ENCODE data around the gene RPS6KA2.
A peak's percentile ranks its signal among the peaks of the same experiment; 100 is the strongest.

The RPS6KA2 gene

DNA sequence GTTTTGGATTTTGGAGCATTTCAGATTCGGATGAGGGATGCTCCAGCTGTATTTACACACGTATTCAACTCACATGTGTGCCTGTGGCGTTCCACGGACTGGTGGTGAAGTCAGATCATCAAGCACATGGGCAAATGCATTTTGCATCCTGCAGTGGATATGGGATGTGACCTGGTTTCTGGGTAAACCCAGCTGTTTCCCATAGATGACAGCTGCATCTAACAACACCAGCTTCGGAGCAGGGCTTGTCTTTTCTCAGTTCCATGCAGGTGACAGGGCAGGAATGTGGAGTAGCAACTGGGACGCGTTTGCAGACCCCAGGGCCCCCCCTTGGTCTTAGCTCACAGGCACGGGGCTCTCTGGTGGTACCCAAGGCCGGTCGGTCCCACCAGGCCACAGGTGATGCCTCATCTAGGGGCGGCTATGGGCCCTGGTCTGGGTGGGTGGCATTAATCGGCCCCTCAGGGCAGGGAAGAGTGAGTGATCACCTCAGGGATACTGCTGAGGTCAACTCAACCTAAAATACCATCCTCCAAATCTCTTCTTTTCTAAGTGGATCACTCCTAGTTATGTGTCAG, 123.8 kb downstream of the RPS6KA2 start:
- no peak for DNase-seq (ENCODE audit: low read depth)

- no peak for DNase-seq (ENCODE audit: low read depth)
These were observed 124.6 kb downstream of the RPS6KA2 start for GRCh38 chr6:166502453-166502852.

GRCh38 chr6:166501246-166501645, 125.8 kb downstream of the RPS6KA2 start:
- no peak for DNase-seq (ENCODE audit: low read depth)

DNA sequence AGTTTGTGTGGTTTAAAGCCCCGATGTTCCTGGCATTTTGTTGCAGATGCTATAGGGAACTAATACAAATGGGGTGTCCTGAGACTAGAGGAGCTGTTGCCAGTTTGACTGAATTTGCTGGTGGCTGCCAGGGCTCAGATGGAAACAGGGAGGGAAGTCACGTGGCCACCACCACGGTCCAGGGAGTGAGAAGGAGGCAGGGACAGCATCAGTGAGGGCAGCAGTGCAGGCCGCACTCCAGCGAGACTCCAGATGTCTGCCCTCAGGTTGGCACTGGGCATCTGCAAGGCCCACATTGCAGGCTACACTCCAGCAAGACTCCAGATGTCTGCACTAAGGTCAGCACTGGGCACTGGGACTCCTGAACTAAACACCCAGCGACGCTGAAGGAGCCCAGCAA, 126.8 kb downstream of the RPS6KA2 start:
- DNase-seq (ENCODE audit: low read depth) = no peak

- no peak for DNase-seq (ENCODE audit: low read depth)
These were observed 127.5 kb downstream of the RPS6KA2 start for GRCh38 chr6:166499350-166500163.

DNA sequence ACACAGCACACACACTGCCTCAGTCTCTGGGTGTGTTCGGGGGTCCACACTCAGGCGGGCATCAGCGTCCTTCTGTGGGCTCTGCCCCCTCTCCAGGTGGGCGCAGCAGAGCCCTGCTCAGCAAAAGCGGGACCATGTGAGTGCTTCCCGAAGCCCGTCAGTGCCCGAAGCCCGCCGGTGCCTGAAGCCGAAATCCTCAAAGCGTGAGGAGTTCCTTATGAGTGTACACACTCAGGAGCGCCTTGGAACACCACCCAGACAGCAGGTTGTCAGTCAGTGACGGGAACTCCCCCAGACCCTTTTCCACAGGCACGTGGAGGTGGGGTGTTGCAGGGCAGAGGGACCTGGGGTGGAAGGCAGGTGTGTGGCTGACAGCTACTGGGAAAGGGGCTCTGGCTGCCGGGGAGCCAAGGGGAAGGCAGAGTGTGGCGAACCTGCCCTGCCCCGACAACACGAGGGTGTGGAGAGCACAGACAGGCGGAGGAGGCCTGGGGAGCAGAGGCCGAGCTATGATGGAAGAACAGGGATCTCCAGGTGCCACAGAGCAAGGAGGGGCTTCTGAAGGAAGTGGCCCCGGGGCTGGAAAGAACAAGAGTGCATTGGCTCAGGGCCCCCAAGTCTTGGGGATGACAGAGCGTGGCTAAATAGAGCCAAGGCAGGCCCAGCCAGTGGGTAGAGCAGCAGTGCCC, 128.2 kb downstream of the RPS6KA2 start:
- DNase-seq (ENCODE audit: low read depth) = no peak

DNA sequence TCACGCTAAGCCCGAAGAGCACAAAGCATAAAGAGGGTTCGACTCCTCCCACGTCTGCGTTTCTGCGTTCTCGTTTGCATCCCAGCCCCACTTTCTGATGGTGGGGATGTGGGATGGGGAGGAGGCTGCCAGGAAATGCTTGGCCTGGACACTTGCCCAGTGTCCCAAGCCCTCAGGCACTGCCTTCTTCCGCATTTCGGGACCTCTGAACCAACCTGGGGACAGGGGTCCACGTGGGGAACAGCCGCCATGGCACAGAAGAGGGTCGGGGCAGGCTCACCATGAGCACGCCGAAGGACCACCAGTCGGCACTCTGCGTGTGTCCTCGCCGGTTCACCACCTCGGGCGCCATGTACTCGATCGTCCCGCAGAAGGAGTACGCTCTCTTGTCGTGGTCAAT, 128.8 kb downstream of the RPS6KA2 start:
- no peak for DNase-seq (ENCODE audit: low read depth)

GRCh38 chr6:166497087-166497899, 129.8 kb downstream of the RPS6KA2 start:
- peak; percentile 32 for DNase-seq (ENCODE audit: low read depth)

GRCh38 chr6:166496460-166496859, 130.6 kb downstream of the RPS6KA2 start:
- DNase-seq (ENCODE audit: low read depth) = no peak

DNA sequence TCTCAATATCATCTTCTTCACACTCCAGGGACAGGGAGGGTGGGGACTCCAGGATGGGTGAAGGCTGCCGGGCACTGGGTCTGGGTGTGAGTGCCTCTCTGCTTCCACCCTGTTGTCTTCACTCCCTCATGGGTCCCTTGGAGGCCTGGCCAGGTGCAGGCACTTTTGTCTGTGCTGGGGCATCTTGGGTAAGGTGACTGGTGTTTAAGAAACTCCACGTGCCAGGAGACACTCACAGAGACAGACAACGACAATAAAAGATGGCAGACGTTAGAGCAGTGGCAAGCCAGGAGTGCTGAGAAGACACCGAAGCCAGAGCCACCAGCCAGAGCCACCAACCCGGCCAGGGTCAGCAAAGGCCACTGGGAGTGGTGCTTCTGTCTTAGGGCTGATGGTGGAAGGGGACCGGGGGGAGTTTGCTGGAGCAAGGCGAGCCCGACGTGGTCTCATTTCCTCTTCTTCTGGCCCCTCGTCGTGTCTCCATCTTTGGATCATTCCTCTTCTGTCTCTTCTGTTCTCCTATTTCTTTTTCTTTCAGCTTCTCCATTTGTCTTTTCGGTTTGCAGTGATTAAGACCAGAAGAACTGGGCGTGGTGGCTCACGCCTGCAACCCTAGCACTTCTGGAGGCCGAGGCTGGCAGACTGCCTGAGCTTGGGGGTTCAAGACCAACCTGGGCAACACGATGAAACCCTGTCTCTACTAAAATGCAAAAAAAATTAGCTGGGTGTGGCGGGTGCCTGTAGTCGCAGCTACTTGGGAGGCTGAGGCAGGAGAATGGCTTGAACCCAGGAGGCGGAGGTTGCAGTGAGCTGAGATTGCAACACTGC, 131.3 kb downstream of the RPS6KA2 start:
- no peak for DNase-seq (ENCODE audit: low read depth)

DNA sequence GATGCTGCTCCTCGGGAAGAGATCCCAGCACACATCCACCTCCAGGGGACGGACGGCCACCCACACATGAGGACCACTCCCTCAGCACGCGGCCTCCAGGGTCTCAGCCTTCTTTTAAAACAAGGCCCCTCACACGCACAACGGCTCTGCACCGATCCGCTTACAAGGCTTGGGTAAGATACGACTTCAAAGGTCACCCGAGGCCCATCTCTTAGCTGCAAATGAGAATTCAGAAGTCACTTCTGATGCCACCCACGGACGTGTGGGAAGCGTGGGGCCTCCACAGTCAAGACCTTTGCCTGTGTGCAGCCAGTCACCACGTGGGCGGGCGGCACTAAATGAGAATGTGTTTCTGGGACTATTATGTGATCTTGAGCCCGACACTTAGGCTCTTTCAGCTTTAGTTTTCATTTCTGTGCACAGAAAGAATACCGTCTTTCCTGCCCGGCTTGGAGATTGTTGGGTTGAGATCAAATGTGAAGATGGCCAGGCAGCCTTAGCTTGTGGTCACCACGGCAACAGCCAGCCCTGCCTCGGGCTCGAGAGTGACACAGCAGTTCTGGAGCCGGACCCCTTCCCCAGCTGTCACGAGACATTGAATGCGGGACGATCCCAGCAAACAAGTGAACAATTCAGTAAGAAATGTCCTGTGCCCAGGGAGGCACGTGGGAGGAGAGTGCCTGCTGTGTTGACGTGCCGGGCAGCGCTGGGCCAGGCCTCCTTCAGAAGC, 132.1 kb downstream of the RPS6KA2 start:
- no peak for DNase-seq (ENCODE audit: low read depth)

DNA sequence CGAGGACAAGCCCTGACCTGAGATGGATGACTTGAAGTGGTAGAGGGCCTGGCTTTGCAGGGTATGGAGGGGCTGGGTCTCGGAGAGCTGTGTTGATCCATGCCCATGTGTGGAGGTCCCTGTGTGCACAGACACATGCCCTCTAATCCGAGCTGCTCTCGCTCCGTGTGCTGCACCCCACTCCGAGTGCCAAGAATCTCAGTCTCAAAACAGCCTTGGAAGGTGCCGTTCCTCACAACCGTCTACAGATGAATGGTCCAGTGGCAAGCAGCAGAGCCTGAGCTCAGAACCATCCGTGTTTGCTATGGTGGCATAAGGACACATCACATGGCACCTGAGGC, 133.0 kb downstream of the RPS6KA2 start:
- no peak for DNase-seq (ENCODE audit: low read depth)

DNA sequence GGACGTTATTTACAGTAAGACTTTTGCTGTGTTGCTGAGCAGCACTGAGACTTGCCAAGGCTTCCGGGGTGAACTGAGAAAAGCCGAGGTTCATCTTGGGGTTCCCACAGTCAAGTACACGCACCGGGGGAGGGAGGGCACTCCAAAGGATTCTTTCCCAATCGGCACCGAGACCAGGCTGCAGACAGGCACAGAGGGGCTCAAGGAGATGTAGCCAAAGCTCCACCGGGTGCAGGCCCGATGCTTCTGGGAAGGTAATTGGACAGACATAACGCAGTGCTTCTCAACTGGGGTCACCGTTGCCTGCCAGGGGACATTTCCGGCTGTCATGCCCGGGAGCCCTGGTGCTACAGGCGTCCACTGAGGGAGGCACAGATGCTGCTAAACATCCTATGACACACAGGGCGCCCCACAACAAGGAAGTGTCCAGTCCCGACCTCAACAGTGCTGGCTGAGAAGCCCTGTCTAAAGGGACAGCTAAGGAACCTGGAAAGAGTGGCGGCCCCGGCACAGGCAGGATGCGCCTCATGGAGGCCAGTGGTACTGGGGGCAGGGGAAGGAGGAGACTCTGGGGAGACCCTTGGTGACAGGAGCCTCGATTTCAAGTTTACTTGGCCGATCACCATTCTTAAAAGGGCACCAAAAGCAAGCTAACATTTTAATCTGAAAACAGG, 133.5 kb downstream of the RPS6KA2 start:
- DNase-seq (ENCODE audit: low read depth) = no peak

- DNase-seq (ENCODE audit: low read depth) = no peak
These were observed 134.8 kb downstream of the RPS6KA2 start for GRCh38 chr6:166492092-166492741.

DNA sequence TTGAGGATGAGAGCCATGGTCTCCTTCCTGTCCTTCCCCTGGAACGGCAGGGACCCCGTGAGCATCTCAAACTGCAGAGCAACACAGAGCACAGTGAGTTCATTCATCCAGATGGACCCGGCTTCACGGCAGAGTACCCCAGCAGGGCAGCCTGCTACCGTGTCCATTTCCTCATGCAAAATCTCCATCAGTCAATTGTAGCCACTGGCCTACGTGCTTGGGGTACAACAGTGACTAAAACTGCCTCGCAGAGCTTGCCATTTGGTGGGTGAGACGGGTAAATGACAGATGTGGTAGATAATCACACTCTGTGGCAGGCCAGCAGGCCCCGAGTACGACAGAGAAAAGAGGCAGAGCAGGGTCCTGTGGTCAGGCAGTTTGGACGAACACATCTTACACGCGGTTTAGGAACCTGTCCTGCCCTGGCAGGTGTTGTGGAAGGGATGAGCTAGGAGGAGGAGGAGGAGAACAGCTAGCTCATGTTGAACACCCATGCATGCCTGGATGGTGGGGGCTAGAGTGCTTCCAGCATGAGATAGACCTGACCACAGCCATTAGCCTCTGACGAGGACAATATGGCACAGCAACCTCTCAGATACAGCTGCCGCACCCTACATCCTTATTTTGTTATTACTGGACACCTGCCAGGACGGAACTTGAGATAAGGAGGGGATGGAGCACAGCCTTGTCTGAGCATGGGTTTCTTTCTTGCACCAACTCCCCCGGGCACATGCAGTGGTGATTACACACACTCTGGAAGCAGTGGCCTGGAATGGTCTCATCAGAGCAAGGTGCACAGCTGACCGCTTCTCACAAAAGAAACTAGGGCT, 136.2 kb downstream of the RPS6KA2 start:
- DNase-seq (ENCODE audit: low read depth) = no peak

GRCh38 chr6:166489301-166490155, 137.5 kb downstream of the RPS6KA2 start:
- no peak for DNase-seq (ENCODE audit: low read depth)

- no peak for DNase-seq (ENCODE audit: low read depth)
These were observed 138.3 kb downstream of the RPS6KA2 start for GRCh38 chr6:166488701-166489100.
